NCI-H460 (cell line): ENCODE results near the gene KCNRG. TPM values are rescaled to one million over a fixed set of nuclear protein-coding genes. Genes with fewer than 3 reads are reported as not detected.
"Not testable (repeated sequence)": the region's sequence is repeated elsewhere in the genome, so short reads cannot be mapped to it uniquely, and the experiment has no call there.

Experiments used
- DNase-seq: peaks from one replicate; pipeline ENCODE4 v3.0.0-alpha.2; 2016; ENCODE audit warnings: low read depth; ENCODE audit errors: extremely low read depth
- polyA plus RNA-seq: library from polyadenylated mRNA; depleted of rRNA; stranded (reverse); fragments of >200 nt; gene quantifications from 2 replicates; pipeline ENCODE4 v1.2.3, GENCODE V29; 2014; cell fraction: nucleus; rRNA removed
- total RNA-seq: library from RNA; depleted of rRNA; stranded (reverse); fragments of >200 nt; shearing (Covaris generic); gene quantifications from 2 replicates; pipeline ENCODE4 v1.2.3, GENCODE V29; 2014; rRNA removed

The KCNRG gene, protein sequence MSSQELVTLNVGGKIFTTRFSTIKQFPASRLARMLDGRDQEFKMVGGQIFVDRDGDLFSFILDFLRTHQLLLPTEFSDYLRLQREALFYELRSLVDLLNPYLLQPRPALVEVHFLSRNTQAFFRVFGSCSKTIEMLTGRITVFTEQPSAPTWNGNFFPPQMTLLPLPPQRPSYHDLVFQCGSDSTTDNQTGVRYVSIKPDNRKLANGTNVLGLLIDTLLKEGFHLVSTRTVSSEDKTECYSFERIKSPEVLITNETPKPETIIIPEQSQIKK
- 0.55 and 0.62 TPM in 2 replicates for total RNA-seq
- polyA plus RNA-seq: 0.10 and 0.38 TPM in 2 replicates

DNA sequence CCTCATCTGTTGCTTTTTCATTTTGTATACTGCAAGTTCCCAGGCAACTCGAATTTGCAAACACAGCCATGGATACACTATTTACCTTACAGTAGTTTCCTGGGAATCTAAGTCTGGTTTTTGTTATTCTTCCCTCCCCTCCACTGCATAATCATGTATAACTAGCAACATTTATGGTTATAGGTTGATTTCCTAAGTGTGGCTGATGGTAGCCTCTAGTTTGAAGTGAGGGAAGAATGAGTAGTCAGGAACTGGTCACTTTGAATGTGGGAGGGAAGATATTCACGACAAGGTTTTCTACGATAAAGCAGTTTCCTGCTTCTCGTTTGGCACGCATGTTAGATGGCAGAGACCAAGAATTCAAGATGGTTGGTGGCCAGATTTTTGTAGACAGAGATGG lies at the start of gene KCNRG:
TSS of gene KCNRG (plus strand) at position 187 of the 400 bp plus-strand sequence. CDS start at position 237, 50 bp downstream.
- DNase-seq: no peak

DNA sequence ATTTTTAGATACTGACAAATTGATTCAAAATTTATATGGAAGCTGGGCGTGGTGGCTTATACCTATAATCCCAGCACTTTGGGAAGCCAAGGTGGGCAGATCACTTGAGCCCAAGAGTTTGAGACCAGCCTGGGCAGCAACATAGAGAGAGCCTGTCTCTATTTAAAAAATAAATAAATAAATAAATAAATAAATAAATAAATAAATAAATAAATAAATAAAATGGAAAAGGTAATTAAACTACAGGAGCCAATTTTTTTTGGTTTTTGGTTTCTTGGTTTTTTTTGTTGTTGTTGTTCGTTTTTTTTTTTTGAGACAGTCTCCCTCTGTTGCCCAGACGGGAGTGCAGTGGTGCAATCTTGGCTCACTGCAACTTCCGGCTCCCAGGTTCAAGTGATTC lies 47.8 kb upstream of the KCNRG start:
- no peak for DNase-seq

DNA sequence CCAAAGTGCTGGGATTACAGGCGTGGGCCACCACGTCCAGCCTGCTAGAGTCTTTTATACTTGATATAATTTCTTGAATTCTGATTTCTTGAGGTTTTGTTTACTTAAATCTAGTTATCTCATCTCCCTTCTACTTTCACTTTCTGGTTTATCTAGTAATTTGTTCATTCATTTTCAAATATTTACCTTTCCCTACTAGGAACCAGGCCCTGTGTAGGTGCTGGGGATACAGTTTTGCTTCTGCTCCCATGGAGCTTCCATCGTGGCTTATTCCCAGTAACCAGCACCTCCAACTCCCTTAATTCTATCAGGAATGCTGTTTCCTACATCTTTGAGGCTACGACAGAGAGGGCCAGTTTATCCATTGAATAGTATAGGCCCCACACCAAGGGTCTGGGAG lies 42.5 kb upstream of the KCNRG start:
- no peak for DNase-seq

DNA sequence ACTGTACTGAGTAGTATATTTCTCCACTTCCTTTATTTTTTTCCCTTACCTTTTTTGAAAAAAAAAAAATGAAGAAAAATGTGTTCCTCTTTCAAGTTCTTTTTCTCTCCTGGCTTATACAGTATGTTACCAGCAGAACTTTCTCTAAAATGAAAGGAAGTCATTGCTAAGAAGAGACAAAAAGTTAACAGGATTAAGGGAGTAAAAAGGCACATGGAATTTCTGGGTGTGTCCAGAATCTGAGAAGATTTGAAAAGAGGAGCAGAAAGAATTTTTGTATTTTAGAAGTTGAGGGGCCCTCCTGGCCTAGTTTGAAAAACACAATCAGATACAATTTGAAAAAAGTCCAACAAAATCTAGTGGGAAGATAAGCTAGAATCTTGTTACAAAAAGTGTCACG lies 39.4 kb upstream of the KCNRG start:
- DNase-seq: no peak

DNA sequence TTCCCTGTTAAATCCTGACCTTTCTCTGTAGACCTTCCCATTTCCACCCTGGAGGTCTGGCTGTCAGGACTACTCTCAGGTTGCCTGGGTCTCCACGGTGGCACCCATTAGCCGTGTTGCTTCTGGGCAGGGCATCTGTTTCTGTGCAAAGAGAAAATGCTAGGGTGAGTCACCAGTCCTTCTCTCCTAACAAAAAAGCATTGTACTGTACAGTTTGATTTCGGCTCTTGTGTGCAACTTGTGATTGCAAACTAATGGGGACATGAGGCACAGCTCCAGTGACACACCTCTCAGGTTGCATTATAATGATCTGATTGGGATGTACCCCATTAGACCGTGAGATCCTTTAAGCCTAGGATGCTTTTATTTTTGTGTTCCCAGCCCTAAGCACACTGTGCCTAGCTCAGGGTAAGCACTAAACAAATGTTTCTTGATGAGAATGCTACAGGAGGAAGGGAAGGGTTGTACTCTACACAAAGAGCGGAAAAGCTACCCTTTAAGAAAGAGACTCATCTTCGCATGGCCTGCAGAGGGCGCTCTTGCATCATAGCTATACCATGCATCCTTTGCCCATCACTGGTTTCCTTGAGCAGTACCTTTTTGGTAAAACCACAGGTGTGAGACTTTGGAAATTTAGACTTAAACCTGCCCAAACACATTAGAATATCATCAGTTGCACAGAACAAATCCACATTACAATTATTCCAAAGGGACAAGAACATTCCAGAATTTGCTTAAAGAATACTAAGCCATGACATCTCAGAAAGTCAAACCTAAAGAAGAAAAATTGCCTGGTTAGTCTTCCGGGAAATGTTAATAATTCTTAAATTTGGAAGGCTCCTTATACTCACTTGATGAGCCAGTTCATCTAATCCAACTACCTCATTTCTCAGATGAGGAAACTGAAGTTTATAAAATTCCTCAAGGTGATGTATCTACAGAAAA lies 38.7 kb upstream of the KCNRG start:
- DNase-seq: peak; percentile 68

DNA sequence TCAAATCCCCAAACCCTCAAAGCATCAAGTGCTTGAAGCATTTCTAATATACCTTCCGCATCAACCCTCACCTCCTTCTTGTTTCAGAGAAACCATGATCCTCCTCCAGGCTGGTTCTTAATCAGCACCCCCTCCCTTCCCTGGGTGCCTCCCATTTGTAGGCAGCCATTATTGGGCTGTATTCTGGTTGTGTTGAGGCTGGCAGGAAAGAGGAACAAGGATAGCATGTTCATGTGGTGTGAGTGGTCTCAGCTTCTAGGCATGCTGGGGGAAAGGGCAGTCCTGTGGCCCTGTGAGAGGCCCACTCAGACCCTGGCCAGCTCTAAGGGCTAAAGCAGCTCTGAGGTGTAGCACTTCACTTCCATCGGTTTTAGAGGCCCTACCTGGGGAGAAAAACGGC lies 37.3 kb upstream of the KCNRG start:
- DNase-seq: no peak

DNA sequence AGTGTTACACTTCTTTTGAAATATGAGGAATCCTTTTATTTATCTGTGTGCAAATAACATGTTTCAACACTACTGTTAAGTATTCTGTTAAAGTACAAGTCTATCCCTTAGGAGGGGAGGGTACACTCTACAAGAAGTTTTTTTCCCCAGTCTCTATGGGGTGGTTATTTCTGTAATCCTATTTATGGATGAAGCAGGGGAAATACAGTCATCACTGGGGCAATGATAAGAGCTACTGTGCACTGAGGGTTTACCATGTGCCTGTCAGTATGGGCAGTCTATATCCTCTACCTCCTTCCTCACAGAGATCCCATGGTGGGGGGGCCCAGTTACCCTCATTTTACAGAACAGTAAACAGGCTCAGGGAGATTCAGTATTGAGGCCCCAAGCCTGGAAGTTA lies 35.0 kb upstream of the KCNRG start:
- no peak for DNase-seq

DNA sequence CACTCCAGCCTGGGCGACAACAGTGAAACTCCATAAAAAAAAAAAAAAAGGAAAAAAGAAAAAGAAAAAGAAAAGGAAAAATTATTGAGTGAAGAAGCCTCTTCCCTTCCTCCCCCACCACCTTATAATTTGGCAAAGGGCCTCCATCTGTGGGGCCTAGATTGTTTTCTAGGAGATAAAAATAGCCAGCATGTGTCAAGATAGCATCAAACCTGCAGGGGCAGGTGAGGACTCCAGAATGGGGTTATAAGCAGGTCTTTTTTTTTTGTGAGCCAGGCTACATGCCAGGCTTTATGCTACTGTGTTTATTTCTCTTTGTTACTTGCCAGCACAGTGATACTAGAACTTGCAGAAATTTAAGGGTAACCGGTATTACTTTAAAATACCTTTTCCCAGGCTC lies 30.1 kb upstream of the KCNRG start:
- DNase-seq: no peak

DNA sequence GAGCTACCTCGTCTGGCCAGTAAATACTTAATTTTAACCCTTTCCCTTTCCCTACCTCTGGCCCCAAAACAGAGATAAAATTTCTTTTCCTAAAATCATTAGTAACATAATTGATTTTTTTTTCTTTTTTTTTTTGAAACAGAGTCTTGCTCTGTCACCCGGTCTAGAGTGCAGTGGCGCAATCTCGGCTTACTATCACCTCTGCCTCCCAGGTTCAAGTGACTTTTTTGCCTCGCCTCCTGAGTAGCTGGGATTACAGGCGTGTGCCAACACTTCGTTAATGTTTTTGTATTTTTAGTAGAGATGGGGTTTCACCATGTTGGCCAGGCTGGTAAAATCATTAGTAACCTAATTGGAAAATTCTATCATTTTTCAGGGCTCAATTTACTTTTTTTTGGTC lies 28.8 kb upstream of the KCNRG start:
- DNase-seq: no peak

DNA sequence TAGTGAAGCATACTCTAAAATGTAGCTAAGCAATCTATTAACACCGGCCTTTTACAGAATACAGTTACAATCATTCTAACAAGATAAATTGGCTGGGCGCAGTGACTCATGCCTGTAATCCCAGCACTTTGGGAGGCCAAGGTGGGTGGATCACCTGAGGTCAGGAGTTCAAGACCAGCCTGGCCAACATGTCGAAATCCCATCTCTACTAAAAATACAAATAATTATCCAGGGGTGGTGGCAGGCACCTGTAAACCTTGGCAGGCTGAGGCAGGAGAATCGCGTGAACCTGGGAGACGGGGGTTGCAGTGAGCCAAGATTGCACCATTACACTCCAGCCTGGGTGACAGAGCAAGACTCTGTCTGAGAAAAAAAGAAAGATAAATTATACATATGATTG lies 24.6 kb upstream of the KCNRG start:
- DNase-seq: not testable (repeated sequence)

DNA sequence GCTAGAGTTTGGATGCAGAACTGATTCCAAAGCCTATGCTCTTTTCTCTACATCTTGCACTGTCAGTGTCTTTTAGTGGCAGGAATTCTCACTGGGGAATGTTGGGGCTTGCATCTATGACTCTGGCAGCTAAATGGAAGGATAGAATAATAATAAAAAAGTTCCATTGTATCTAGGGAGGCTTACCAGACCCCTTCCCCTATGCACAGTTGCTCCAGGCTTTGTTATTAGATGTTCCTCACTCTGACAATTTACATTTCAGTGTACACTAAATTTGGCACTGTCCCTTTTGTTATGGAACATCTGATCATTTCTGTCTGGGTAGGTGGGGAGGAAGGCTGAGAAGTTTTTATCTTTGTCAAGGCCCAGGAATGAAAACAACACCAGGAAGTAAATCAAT lies 22.1 kb upstream of the KCNRG start:
- DNase-seq: no peak

DNA sequence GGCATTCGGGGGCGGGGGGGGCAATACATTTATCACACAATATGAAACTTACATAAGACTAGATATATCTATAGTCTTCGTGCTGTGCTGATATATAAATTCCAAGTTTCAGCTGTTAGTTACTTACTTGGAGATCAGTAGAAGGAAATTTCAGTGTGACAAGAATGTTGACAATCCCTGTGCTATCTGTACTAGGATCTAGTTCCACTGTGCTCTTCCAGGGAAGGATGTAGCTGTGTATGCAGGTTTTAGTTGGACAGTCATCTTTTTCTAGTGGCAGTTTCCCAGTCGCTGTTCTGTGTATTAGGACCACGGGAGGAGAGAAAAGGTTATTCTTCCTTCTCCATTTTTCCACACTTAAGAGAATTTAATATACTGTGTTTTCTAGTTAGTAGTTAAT lies 21.6 kb upstream of the KCNRG start:
- DNase-seq: no peak

DNA sequence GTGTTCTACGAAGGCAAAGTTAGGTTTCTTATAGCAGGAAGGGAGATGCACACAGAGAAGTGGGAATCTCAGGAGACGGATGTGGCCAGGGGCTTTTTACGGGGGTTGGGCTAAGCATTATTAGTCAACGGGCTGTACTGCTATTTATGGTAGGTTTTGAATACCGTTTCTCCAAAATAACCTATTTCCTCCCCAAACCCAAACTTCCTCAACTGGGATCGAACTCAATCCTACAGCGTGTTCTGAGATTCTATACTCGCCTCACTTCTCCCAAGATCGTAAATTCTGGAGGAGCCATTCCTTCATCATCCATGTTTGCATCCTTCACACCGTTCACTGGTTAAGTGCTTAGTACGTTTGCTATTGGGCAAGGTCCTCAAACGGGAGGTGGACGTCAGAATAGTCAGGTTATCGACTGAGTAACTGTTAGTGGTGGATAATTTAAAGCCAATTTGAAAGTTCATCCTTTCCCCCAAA lies 19.6 kb upstream of the KCNRG start:
- no peak for DNase-seq

DNA sequence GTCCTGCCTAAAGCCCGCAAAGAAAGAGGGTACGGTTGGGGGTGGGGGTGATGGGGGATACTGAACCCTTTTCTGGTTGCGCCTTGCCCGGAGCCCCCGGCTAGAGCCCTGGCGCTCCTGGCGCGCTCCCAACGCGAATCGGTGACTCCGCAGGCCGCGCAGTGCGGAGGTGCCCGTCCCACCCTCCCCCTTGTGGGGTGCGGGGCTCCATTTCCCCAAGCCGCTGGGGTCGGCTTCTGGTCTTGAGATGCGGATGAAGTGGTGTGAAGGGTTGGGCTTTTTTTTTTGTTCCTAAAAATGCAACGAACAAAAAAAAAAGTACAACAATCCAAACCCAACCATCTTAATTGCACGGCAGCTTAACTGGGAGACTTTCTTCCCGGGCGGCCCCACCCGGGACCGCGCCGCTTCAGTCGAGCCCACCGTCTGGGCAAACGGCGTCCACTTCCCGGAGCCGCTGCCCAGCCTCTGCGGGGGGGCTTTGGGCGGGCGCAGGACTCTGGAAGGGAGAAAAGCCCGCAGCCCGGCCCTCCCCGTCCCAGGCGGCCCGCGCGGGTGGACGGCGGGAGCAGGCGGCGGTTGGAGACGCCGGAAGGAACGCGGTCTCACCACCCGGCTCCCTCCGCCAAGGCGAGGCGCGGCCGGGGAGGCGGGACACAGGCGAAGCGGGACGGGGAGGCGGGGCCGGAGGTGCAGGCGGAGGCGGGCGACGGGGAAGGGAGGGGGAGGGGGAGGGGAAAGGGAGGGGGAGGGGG lies 18.9 kb upstream of the KCNRG start:
- peak; percentile 82 for DNase-seq

DNA sequence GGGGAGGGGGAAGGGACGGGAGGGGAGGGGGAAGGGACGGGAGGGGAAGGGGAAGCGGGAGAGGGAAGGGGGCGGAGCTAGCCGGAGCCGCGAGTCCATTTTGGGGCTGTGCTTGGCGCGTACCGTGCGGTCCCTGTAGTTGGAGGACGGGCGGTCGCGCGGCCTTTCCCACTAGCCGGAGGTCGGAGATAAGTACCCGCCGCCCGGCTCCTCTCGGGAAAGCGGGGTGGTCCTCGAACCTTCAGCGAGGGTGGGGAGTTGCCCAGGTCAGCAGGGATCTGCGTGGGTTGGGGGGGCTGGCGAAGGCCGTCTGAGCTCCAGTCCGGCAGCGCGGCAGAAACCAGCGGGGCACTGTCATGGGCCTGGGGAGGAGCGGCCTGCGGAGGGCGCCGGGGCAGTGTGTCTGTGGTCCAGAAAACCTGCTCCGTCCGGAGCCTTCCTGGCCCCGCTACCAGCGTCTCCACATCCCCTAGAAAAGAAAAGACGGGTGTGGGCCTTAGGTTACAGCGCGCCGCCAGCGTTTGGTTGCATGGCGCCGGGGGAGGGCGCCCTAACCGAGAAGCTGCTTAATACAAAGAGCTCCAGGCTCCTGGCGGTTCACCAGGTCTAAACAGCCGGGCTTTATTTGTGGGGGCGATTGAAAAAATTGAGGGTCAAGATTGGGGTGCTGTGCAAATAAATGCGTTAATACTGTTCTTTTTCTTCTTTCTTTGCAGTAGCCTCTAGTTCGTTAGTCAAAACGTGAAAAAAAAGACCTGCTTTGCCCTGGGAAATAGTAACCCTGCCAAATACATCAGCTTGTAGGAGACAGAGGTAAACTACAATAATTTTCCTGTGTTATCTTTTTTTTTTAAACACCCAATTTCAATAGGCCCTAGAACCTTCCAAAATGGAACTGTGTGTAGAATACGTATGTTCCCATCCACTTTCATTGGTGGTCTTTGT lies 18.0 kb upstream of the KCNRG start, which contains the start of gene TRIM13:
TSS of gene TRIM13 (plus strand) at position 92 of the 945 bp plus-strand sequence. CDS start 14,899 bp downstream, outside the sequence.
- DNase-seq: peak; percentile 78

DNA sequence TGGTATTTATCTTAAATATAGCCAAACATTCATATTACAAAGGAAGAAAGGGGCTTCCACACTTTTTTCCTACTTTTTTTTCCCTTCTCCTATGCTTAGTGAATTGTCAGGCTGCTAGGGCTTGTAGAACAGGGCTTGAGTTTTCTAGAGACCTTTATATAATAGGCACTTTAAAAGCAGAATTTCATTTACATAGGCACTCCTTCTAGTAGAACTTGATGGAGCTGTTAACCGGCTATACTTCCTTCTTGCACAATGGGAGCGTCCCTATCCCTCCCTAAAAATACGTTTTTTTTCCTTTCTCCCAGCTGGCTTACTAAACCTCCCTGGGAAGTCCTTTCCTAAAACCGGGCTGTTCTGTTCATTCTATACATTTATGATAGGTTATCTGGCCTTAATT lies 17.3 kb upstream of the KCNRG start:
- DNase-seq: no peak

DNA sequence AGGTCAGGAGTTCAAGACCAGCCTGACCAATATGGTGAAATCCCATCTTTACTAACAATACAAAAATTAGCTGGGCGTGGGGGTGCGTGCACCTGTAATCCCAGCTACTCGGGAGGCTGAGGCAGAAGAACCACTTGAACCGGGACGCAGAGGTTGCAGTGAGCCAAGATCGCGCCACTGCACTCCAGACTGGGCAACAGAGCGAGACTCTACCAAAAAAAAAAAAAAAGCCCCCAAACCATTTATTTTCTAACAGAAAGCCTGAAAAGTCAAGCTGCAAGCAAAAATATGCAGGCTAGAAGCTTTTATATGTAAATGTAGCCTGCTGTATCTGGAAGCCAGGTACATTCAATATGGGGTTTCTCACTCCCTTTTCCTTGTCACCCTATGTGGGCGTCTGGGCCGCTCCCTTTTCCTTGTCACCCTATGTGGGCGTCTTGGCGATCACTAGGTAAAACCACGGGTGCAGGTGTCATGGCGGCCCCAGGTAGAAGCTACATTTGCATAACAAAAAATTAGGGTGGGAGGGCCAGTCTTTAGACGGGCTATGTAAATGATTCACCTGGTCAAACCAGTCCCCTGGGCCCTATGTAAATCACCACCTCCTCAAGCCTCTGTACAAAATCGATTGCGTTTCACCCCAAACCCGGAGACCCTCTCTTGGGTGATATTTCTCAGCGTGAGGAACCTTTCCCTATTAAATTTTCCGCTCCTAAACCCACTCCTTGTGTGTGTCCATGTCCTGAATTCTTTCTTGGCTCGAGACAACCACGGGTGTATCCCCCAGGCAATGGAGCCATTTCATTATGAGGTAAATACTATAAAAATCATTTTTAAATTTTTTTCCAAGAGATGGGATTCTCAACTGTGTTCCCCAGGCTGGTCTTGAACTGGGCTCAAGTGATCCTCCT lies 16.3 kb upstream of the KCNRG start:
- no peak for DNase-seq

DNA sequence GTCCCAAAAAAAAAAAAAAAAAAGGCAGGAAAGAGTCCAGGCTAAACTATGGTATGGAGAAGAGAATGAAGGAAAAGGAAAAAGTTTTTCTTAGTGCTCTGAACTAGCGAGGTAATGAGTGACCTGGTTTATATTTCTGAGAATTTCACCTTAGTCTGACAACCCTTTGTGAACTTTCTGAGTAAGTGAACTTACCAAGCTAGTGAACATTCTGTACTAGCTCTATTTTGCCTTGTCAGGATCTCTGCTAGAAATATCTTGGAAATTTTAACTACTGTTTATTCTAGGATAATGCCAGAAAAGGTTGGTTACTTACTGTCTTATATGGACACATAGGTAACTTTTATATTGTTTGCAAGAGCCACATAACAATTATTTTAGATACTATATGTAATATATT lies 14.0 kb upstream of the KCNRG start:
- no peak for DNase-seq
